DMS79 (cell line): ENCODE results near the gene PROM1.

Experiments
- DNase-seq: peaks from one replicate; lab custom pipeline; 2025; lab: John Stamatoyannopoulos, UW

PROM1 gene

GRCh38 chr4:16056681-16057385, 27.0 kb downstream of the PROM1 start:
- no peak for DNase-seq

- no peak for DNase-seq
Measured at GRCh38 chr4:16055873-16056272, 27.9 kb downstream of the PROM1 start.

GRCh38 chr4:16055471-16055870, 28.4 kb downstream of the PROM1 start:
- DNase-seq: no peak

GRCh38 chr4:16052939-16053338, 30.9 kb downstream of the PROM1 start:
- DNase-seq: no peak

- DNase-seq: no peak
Measured at GRCh38 chr4:16051980-16052379, 31.8 kb downstream of the PROM1 start.

- no peak for DNase-seq
Measured at GRCh38 chr4:16051132-16051531, 32.7 kb downstream of the PROM1 start.

GRCh38 chr4:16050669-16051068, 33.2 kb downstream of the PROM1 start:
- DNase-seq: no peak

- no peak for DNase-seq
Measured at GRCh38 chr4:16048619-16049419, 35.0 kb downstream of the PROM1 start.

GRCh38 chr4:16045687-16046086, 38.1 kb downstream of the PROM1 start:
- DNase-seq: peak; percentile 23

GRCh38 chr4:16043642-16044498, 40.0 kb downstream of the PROM1 start:
- peak; percentile 86 for DNase-seq

GRCh38 chr4:16039139-16039538, 44.7 kb downstream of the PROM1 start:
- DNase-seq: no peak

GRCh38 chr4:16037901-16038300, 45.9 kb downstream of the PROM1 start:
- DNase-seq: no peak

GRCh38 chr4:16035843-16036242, 48.0 kb downstream of the PROM1 start:
- DNase-seq: no peak

GRCh38 chr4:16034010-16034748, 49.6 kb downstream of the PROM1 start:
- no peak for DNase-seq

- no peak for DNase-seq
Measured at GRCh38 chr4:16032396-16032770, 51.4 kb downstream of the PROM1 start.

- DNase-seq: no peak
Measured at GRCh38 chr4:16031546-16032395, 52.1 kb downstream of the PROM1 start.

GRCh38 chr4:16029886-16030285, 53.9 kb downstream of the PROM1 start:
- no peak for DNase-seq

GRCh38 chr4:16029262-16029661, 54.6 kb downstream of the PROM1 start:
- no peak for DNase-seq

GRCh38 chr4:16027626-16028025, 56.2 kb downstream of the PROM1 start:
- no peak for DNase-seq

- no peak for DNase-seq
Measured at GRCh38 chr4:16027114-16027513, 56.7 kb downstream of the PROM1 start.
